ENCODE data around the gene CEP85L.

The CEP85L gene

DNA sequence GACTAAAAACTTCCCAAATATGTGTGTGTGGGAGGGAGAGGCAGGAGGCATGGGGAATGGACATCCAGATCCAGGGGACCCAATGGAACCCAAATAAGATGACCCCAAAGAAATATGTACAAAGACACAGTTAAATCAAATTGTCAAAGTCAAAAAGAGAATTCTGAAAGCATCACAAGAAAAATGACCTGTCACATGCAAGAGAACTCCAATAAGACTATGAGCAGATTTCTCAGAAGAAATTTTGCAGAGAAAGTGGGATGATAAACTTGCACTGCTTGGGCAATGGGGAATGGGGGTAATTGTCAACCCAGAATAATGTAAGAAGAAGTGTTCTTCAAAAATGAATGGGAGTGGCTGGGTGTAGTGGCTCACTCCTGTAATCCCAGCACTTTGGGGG is 162.8 kb downstream of the CEP85L start:
- no peak for ATAC-seq
- TF ChIP-seq, protein P1, sequence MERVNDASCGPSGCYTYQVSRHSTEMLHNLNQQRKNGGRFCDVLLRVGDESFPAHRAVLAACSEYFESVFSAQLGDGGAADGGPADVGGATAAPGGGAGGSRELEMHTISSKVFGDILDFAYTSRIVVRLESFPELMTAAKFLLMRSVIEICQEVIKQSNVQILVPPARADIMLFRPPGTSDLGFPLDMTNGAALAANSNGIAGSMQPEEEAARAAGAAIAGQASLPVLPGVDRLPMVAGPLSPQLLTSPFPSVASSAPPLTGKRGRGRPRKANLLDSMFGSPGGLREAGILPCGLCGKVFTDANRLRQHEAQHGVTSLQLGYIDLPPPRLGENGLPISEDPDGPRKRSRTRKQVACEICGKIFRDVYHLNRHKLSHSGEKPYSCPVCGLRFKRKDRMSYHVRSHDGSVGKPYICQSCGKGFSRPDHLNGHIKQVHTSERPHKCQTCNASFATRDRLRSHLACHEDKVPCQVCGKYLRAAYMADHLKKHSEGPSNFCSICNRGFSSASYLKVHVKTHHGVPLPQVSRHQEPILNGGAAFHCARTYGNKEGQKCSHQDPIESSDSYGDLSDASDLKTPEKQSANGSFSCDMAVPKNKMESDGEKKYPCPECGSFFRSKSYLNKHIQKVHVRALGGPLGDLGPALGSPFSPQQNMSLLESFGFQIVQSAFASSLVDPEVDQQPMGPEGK (CRISPR knock-in tag; IDR thresholded peaks at IDR 0.05; ENCODE audit: borderline replicate concordance) = no peak
- no peak for TF ChIP-seq CSDC2 (CRISPR knock-in tag; IDR thresholded peaks at IDR 0.05)
- TF ChIP-seq ISL1 (CRISPR knock-in tag; IDR thresholded peaks at IDR 0.05) = no peak
- no peak for TF ChIP-seq TOX (CRISPR knock-in tag; IDR thresholded peaks at IDR 0.05; ENCODE audit: borderline replicate concordance)
- TF ChIP-seq ZC3H10 (CRISPR knock-in tag; IDR thresholded peaks at IDR 0.05) = no peak
- no peak for TF ChIP-seq ZFP30 (CRISPR knock-in tag; IDR thresholded peaks at IDR 0.05)
- TF ChIP-seq RARB (CRISPR knock-in tag; IDR thresholded peaks at IDR 0.05) = no peak
- no peak for TF ChIP-seq BACH2 (CRISPR knock-in tag; IDR thresholded peaks at IDR 0.05; ENCODE audit: borderline replicate concordance)
- TF ChIP-seq, protein P2, sequence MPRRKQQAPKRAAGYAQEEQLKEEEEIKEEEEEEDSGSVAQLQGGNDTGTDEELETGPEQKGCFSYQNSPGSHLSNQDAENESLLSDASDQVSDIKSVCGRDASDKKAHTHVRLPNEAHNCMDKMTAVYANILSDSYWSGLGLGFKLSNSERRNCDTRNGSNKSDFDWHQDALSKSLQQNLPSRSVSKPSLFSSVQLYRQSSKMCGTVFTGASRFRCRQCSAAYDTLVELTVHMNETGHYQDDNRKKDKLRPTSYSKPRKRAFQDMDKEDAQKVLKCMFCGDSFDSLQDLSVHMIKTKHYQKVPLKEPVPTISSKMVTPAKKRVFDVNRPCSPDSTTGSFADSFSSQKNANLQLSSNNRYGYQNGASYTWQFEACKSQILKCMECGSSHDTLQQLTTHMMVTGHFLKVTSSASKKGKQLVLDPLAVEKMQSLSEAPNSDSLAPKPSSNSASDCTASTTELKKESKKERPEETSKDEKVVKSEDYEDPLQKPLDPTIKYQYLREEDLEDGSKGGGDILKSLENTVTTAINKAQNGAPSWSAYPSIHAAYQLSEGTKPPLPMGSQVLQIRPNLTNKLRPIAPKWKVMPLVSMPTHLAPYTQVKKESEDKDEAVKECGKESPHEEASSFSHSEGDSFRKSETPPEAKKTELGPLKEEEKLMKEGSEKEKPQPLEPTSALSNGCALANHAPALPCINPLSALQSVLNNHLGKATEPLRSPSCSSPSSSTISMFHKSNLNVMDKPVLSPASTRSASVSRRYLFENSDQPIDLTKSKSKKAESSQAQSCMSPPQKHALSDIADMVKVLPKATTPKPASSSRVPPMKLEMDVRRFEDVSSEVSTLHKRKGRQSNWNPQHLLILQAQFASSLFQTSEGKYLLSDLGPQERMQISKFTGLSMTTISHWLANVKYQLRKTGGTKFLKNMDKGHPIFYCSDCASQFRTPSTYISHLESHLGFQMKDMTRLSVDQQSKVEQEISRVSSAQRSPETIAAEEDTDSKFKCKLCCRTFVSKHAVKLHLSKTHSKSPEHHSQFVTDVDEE (CRISPR knock-in tag; IDR thresholded peaks at IDR 0.05) = no peak
- TF ChIP-seq ZNF565 (CRISPR knock-in tag; conservative IDR thresholded peaks at IDR 0.05; ENCODE audit: low read depth) = no peak
- TF ChIP-seq GLIS3 (CRISPR knock-in tag; IDR thresholded peaks at IDR 0.05) = no peak
- TF ChIP-seq, protein P3, sequence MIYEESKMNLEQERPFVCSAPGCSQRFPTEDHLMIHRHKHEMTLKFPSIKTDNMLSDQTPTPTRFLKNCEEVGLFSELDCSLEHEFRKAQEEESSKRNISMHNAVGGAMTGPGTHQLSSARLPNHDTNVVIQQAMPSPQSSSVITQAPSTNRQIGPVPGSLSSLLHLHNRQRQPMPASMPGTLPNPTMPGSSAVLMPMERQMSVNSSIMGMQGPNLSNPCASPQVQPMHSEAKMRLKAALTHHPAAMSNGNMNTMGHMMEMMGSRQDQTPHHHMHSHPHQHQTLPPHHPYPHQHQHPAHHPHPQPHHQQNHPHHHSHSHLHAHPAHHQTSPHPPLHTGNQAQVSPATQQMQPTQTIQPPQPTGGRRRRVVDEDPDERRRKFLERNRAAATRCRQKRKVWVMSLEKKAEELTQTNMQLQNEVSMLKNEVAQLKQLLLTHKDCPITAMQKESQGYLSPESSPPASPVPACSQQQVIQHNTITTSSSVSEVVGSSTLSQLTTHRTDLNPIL (CRISPR knock-in tag; IDR thresholded peaks at IDR 0.05; ENCODE audit: low read depth) = no peak
- TF ChIP-seq OSR1 (CRISPR knock-in tag; IDR thresholded peaks at IDR 0.05) = no peak

DNA sequence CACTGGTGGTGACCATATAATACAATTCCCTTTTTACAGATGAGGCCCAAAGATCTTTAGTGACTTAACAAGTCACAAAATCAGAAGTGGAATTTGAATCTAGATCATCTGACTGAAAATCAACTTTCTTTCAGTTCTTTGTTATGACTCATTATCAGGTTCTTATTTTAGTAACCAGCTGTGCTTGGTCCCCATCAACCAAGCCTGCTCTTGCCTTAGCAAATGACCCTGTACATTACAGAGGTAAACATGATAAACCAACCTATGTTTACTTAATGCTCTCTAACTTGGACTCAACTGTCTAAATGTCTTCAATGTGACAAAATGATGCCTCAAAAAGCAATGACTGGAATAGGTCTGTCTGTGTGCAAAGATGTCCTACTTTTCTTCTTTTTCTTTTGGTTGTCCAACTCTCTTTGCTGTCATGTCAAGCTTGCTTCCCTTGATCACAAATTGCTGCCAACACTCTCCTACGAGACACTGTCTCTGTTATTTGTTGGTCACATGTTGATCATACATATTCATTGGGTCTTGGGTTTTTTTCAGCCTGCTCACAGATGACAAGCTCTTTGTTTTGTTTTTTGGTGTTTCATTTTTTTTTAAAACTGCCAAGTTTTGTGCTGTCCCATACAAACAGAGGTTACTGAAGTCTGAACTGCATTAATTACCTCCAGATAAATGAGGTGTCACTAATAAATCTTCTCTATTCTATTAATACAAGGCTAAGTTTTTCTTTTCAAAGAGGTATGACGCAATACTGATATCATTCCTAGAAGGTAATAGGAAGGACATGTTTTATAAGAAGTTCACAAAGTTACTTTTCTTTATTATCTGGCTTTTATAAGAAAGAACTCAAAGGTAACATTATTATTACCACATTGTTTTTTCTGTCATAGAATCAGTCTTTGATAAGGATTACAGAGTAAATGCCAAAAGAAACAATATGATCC is 165.5 kb downstream of the CEP85L start:
- ATAC-seq = no peak
- TF ChIP-seq ESRRG (CRISPR knock-in tag; IDR thresholded peaks at IDR 0.05) = no peak
- TF ChIP-seq CSDC2 (CRISPR knock-in tag; IDR thresholded peaks at IDR 0.05) = no peak
- no peak for TF ChIP-seq ZFP3 (CRISPR knock-in tag; IDR thresholded peaks at IDR 0.05)

DNA sequence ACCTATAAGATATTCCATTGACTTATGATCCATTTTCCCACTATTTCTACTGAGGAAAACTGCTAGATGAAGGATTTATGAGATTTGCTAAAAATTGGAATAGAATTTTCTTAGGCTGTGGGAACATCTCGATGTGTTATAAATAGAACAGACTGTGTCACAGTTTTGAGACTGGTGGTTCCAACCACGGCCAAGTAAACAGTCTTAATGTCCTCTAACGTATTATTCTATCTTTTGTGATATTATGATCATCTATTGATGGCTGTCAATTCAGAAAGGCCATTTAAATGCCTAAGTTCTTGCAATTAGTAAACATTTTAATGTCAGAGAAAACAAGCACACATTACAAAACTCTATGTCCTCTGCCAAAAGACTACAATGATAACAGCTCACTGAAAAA is 174.8 kb downstream of the CEP85L start:
- ATAC-seq = no peak
- TF ChIP-seq TOX (CRISPR knock-in tag; IDR thresholded peaks at IDR 0.05; ENCODE audit: borderline replicate concordance) = no peak
- no peak for TF ChIP-seq ESRRG (CRISPR knock-in tag; IDR thresholded peaks at IDR 0.05)

DNA sequence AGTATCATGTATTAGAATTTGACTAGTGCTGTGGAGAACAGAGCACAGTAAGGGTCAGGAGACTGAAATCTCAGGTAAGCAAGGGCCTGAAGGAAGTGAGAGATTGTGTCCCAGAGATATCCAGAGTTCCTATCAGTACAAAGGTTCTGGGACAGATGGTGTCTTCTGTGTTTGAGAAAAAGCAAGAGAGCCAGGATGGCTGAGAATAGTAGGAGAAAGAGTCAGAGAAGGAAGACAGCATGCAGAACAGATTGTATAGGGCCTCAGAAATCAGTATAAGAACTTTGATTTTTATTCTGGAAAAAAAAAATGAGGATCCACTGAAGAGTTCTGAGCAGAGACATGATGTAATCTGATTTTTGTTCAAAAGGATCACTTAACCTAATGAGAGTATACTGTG is 178.1 kb downstream of the CEP85L start:
- no peak for ATAC-seq
- TF ChIP-seq ZNF8 (CRISPR knock-in tag; IDR thresholded peaks at IDR 0.05) (no peak), ESRRG (CRISPR knock-in tag; IDR thresholded peaks at IDR 0.05) (no peak), PPARA (CRISPR knock-in tag; IDR thresholded peaks at IDR 0.05; ENCODE audit: borderline replicate concordance) (no peak), CSDC2 (CRISPR knock-in tag; IDR thresholded peaks at IDR 0.05) (no peak), ISL1 (CRISPR knock-in tag; IDR thresholded peaks at IDR 0.05) (no peak), ARNTL (CRISPR knock-in tag; IDR thresholded peaks at IDR 0.05; ENCODE audit: borderline replicate concordance, low read depth) (no peak), ZC3H10 (CRISPR knock-in tag; IDR thresholded peaks at IDR 0.05) (no peak), SNAI2 (CRISPR knock-in tag; IDR thresholded peaks at IDR 0.05) (no peak), RARB (CRISPR knock-in tag; IDR thresholded peaks at IDR 0.05) (no peak), OSR1 (CRISPR knock-in tag; IDR thresholded peaks at IDR 0.05) (no peak), ZFP3 (CRISPR knock-in tag; IDR thresholded peaks at IDR 0.05) (no peak), TOX (CRISPR knock-in tag; IDR thresholded peaks at IDR 0.05; ENCODE audit: borderline replicate concordance) (no peak), BACH2 (CRISPR knock-in tag; IDR thresholded peaks at IDR 0.05; ENCODE audit: borderline replicate concordance) (no peak), GLIS3 (CRISPR knock-in tag; IDR thresholded peaks at IDR 0.05) (no peak)
- TF ChIP-seq, protein P3 (CRISPR knock-in tag; IDR thresholded peaks at IDR 0.05; ENCODE audit: low read depth) = no peak
- TF ChIP-seq, protein P1 (CRISPR knock-in tag; IDR thresholded peaks at IDR 0.05; ENCODE audit: borderline replicate concordance) = no peak
- TF ChIP-seq, protein P4, sequence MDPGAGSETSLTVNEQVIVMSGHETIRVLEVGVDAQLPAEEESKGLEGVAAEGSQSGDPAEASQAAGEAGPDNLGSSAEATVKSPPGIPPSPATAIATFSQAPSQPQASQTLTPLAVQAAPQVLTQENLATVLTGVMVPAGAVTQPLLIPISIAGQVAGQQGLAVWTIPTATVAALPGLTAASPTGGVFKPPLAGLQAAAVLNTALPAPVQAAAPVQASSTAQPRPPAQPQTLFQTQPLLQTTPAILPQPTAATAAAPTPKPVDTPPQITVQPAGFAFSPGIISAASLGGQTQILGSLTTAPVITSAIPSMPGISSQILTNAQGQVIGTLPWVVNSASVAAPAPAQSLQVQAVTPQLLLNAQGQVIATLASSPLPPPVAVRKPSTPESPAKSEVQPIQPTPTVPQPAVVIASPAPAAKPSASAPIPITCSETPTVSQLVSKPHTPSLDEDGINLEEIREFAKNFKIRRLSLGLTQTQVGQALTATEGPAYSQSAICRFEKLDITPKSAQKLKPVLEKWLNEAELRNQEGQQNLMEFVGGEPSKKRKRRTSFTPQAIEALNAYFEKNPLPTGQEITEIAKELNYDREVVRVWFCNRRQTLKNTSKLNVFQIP (CRISPR knock-in tag; IDR thresholded peaks at IDR 0.05; ENCODE audit: borderline replicate concordance, low read depth) = no peak
